HG03060 (cell line): ENCODE data around the gene ETHE1.

Source experiments
- ATAC-seq: cut with Tn5 transposase; IDR thresholded peaks from one replicate; pipeline ENCODE4 v1.9.1; 2021; ENCODE audit warnings: low read depth, moderate number of reproducible peaks; ENCODE audit not compliant: unreplicated experiment

ETHE1 gene

DNA sequence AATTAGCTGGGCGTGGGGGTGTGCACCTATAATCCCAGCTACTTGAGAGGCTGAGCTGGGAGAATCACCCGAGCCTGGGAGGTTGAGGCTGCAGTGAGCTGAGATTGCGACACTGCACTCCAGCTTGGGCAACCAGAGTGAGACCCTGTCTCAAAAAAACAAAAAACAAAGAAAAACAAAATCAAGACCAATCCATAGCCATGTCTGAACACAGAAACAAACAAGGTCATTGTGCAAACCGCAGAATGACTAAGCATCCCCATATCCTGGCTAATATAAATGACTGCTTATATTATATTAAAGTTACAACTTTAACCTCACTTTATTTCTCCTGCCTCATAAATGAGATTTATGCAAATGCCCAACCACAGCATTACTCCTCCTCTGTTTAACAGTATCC lies 59.3 kb downstream of the ETHE1 start:
- no peak for ATAC-seq

DNA sequence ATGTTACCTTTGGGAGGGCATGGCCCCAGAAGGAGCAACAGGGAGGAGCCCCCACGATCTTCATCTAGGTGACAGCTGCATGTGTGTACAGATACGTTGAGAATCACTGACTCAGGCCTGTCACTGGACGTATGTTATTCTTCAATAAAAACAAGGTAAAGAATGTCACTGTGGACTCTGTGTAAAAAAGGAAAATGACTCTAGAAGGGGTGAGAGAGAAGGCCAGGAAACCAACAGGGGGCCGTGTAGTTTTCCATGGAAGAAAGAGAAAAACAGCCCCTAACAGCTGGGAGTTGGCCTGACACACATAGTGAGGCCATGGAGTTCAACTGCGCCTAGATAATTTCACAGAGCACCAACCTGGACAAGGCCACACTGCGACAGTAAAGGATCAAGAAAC lies 59.7 kb downstream of the ETHE1 start:
- no peak for ATAC-seq

GRCh38 chr19:43466793-43467192 lies 60.2 kb downstream of the ETHE1 start:
- ATAC-seq: no peak

GRCh38 chr19:43465468-43466120 lies 61.4 kb downstream of the ETHE1 start, which contains the start of gene LYPD3:
LYPD3 (minus strand) TSS chr19:43465608; CDS start chr19:43465571, 37 bp downstream.
- ATAC-seq: no peak

DNA sequence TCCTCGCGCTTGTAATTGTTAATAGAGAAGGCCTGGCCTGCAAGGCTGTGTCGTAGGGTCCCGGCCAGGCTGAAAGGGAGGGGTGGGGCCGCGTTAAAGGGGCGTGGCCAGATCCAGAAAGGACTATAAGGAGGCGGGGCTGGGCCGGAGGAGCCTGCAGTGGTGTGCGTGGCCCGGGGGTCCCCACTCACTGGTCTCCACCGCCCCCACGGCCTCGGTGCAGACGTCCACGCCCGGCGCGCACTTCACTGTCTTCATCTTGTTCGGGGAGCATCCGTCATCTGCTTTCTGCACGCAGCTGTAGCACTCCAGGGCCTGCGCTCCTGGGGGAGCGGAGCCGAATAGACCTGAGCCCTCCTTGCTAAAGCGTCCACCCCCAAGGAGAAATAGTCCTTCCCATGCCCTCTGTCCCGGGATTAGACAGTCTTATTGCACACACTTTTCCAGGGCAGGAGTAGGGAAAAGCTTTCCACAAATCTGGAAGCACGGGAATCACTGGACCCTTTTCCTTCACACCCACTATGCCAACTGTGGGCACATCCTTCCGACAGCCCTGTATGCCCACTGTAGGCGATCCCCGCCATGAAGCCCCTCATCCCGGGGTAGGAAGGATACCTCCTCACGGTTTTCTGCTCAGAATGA lies 62.7 kb downstream of the ETHE1 start:
- ATAC-seq: no peak

DNA sequence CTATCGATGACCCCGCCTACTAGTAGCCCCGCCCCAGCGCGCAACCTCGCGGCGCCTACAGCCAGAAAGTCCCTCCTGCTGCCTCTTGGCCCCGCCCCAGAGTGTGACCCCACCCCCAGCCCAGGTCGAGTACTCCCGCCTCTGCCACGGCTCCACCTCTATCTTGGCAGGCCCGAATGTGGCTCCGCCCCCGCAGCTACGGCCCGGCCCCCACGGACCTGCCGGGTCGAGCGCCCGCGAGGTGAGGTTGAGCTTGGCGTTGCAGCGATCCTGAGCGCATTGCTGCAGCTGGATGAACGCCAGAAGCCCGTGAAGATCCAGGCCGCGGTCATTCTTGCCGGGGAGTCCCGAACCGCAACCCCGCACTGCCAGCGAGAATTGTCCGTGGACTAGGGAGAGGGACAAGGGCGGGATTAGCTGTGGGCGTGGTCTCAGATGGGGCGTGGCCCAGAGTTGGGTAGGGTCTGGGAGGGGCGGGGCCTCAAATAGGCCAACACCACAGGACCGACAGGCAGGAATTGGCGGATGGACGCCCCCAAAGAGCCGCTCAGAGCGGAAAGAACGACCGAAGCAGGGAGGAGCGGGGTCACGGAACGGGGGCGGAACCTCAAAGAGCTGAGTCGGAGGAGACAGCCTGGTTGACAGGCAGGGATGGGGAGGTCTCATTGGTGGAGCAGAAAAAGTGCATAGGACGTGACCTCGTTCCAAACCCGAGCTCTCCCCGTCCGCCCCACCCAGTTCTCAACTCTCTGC lies 63.4 kb downstream of the ETHE1 start:
- peak; percentile 60 for ATAC-seq

- ATAC-seq: no peak
Measured at GRCh38 chr19:43462785-43463380, 64.1 kb downstream of the ETHE1 start.

DNA sequence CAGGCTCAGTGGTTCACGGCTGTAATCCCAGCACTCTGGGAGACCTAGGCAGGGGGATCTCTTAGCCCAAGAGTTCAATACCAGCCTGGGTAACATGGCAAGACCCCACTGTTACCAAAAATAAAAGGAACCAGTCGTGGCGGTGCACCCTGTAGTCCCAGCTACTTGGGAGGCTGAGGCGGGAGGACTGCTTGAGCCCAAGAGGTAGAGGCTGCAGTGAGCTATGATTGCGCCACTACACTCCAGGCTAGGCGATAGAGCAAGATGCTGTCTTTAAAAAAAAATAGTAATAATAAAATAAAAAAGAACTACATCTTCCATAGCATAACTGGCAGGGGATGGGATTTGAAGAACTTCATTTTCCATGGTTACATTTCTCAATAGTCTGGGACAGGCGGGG lies 64.6 kb downstream of the ETHE1 start:
- no peak for ATAC-seq

GRCh38 chr19:43461303-43461702 lies 65.7 kb downstream of the ETHE1 start:
- ATAC-seq: no peak

- ATAC-seq: no peak
Measured at GRCh38 chr19:43460362-43461016, 66.5 kb downstream of the ETHE1 start.

- ATAC-seq: no peak
Measured at GRCh38 chr19:43457809-43458208, 69.2 kb downstream of the ETHE1 start.
